HG03025 (cell line): Measurements from ENCODE around the gene TESK2.
A peak's percentile ranks its signal among the peaks of the same experiment; 100 is the strongest.

ENCODE experiments used
- ATAC-seq: cut with Tn5 transposase; IDR thresholded peaks from one replicate; pipeline ENCODE4 v1.9.1; 2021; ENCODE audit warnings: mild to moderate bottlenecking, moderate library complexity; ENCODE audit not compliant: unreplicated experiment, low FRiP score

The TESK2 gene

GRCh38 chr1:45314266-45314665 is 176.7 kb downstream of the TESK2 start:
- ATAC-seq: no peak

GRCh38 chr1:45306905-45307304 is 184.1 kb downstream of the TESK2 start:
- no peak for ATAC-seq

GRCh38 chr1:45306319-45306718 is 184.6 kb downstream of the TESK2 start:
- no peak for ATAC-seq

- ATAC-seq: no peak
Measured at GRCh38 chr1:45305231-45305630, 185.7 kb downstream of the TESK2 start.

GRCh38 chr1:45304311-45305081 is 186.5 kb downstream of the TESK2 start:
- no peak for ATAC-seq

GRCh38 chr1:45303520-45304310 is 187.2 kb downstream of the TESK2 start:
- peak; percentile 74 for ATAC-seq

- no peak for ATAC-seq
Measured at GRCh38 chr1:45302505-45303150, 188.3 kb downstream of the TESK2 start.

- no peak for ATAC-seq
Measured at GRCh38 chr1:45300669-45300997, 190.3 kb downstream of the TESK2 start.

GRCh38 chr1:45299981-45300668 is 190.8 kb downstream of the TESK2 start:
- ATAC-seq: no peak

GRCh38 chr1:45299296-45299695 is 191.7 kb downstream of the TESK2 start:
- ATAC-seq: no peak

GRCh38 chr1:45297666-45298356 is 193.2 kb downstream of the TESK2 start:
- no peak for ATAC-seq
